HG03039 (cell line): ENCODE data around the gene TCF21.

Experiments used
- ATAC-seq: cut with Tn5 transposase; IDR thresholded peaks from one replicate; pipeline ENCODE4 v1.9.1; 2021; ENCODE audit warnings: mild to moderate bottlenecking, moderate library complexity; ENCODE audit not compliant: unreplicated experiment

Gene TCF21

GRCh38 chr6:133889557-133890403, 867 bp downstream of the TCF21 start:
- ATAC-seq: no peak

GRCh38 chr6:133890711-133891148, 1.8 kb downstream of the TCF21 start:
- no peak for ATAC-seq

- ATAC-seq: no peak
Observed at GRCh38 chr6:133891149-133891926, 2.4 kb downstream of the TCF21 start.

- ATAC-seq: no peak
Observed at GRCh38 chr6:133891927-133892812, 3.3 kb downstream of the TCF21 start.

GRCh38 chr6:133892813-133893691, 4.1 kb downstream of the TCF21 start:
- ATAC-seq: no peak

- no peak for ATAC-seq
Observed at GRCh38 chr6:133893946-133894345, 5.0 kb downstream of the TCF21 start.

- no peak for ATAC-seq
Observed at GRCh38 chr6:133894369-133894768, 5.5 kb downstream of the TCF21 start.

GRCh38 chr6:133894795-133895358, 6.0 kb downstream of the TCF21 start:
- no peak for ATAC-seq

- ATAC-seq: no peak
Observed at GRCh38 chr6:133895573-133896343, 6.8 kb downstream of the TCF21 start.

GRCh38 chr6:133896344-133896721, 7.4 kb downstream of the TCF21 start:
- no peak for ATAC-seq

GRCh38 chr6:133898263-133898662, 9.3 kb downstream of the TCF21 start:
- ATAC-seq: no peak

- no peak for ATAC-seq
Observed at GRCh38 chr6:133899556-133899955, 10.6 kb downstream of the TCF21 start.

- ATAC-seq: no peak
Observed at GRCh38 chr6:133903855-133904254, 14.9 kb downstream of the TCF21 start.

- no peak for ATAC-seq
Observed at GRCh38 chr6:133906050-133906449, 17.1 kb downstream of the TCF21 start.

- peak; percentile 70 for ATAC-seq
Observed at GRCh38 chr6:133916650-133917151, 27.8 kb downstream of the TCF21 start.

- ATAC-seq: no peak
Observed at GRCh38 chr6:133917781-133918180, 28.9 kb downstream of the TCF21 start.

GRCh38 chr6:133918208-133918930, 29.5 kb downstream of the TCF21 start:
- no peak for ATAC-seq

GRCh38 chr6:133919362-133919761, 30.4 kb downstream of the TCF21 start:
- no peak for ATAC-seq
